HAP-1 (cell line): ENCODE measurements around the gene PPP1R37.

Experiments used
- DNase-seq, 2 experiments: peaks; one replicate each; pipeline ENCODE4 v3.0.0-alpha.2; 2016 to 2020; ENCODE audit warnings: low spot score in 2 of 2
- H3K27me3 ChIP-seq: fragments of 250-450 bp; sonication (Bioruptor Pico); 2 replicates; pipeline ENCODE4 v1.5.1; 2020; ENCODE audit warnings: low read depth, mild to moderate bottlenecking, moderate library complexity
- H3K36me3 ChIP-seq: fragments of 250-450 bp; sonication (Bioruptor Pico); replicated peaks from 2 replicates; pipeline ENCODE4 v1.5.1; 2020; ENCODE audit warnings: mild to moderate bottlenecking
- H3K4me1 ChIP-seq: fragments of 250-450 bp; sonication (Bioruptor Pico); 2 replicates; pipeline ENCODE4 v1.5.1; 2020; ENCODE audit warnings: mild to moderate bottlenecking
- H3K4me3 ChIP-seq: fragments of 250-450 bp; sonication (Bioruptor Pico); 2 replicates; pipeline ENCODE4 v1.5.1; 2020; ENCODE audit warnings: mild to moderate bottlenecking, moderate library complexity
- H3K9me3 ChIP-seq: fragments of 250-450 bp; sonication (Bioruptor Pico); 2 replicates; pipeline ENCODE4 v1.5.1; 2020; ENCODE audit warnings: mild to moderate bottlenecking, moderate library complexity
- in situ Hi-C: fragments of 300-500 bp; cut with MboI; formaldehyde crosslinking; loops from 3 replicates; pipeline ENCODE4 v1.14.3; 2020; ENCODE audit warnings: low sequenced_read_pairs, inconsistent platforms, mixed read lengths

PPP1R37 gene

GRCh38 chr19:45137179-45137761 lies 44.3 kb downstream of the PPP1R37 start:
- H3K36me3 ChIP-seq = peaks cover 8% of the 10 kb centered on the region
- no peak overlapping the region for H3K4me3 ChIP-seq
- H3K27me3 ChIP-seq = no peaks in the 10 kb centered on the region
- DNase-seq = no peak
- H3K9me3 ChIP-seq = no peaks in the 10 kb centered on the region
- H3K4me1 ChIP-seq = no peaks in the 10 kb centered on the region
- in situ Hi-C loops = no loop called here

DNA sequence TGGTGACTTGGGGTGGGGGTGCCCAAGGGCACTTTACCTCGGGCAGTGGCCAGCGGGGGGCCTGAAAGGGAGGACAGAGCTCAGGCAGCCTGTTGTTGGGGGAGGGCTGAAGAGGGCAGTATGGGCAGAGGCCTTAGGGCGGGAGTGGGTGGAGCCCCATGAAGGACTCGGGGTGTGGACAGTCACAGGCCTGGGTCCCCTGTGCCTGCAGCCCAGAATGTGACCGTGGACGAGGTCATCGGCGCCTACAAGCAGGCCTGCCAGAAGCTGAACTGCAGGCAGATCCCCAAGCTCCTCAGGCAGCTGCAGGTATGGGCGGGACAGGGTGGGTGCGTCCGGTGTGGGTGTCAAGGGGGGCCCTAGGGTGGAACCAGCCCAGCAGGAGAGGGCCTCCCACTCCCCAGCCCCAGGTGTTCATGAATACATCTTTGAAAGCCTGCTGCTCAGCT lies 45.3 kb downstream of the PPP1R37 start:
- no peak for DNase-seq
- no peaks in the 10 kb centered on the region for H3K4me1 ChIP-seq
- in situ Hi-C loops = no loop called here
- no peak overlapping the region for H3K4me3 ChIP-seq
- H3K9me3 ChIP-seq = no peaks in the 10 kb centered on the region
- H3K36me3 ChIP-seq = peaks cover 10% of the 10 kb centered on the region
- H3K27me3 ChIP-seq = no peaks in the 10 kb centered on the region

- in situ Hi-C loops = no loop called here
- peaks cover 10% of the 10 kb centered on the region for H3K36me3 ChIP-seq
- no peak for DNase-seq
Measured at GRCh38 chr19:45139286-45140143, 46.5 kb downstream of the PPP1R37 start.

GRCh38 chr19:45140144-45140503 lies 47.1 kb downstream of the PPP1R37 start:
- no peak for DNase-seq
- in situ Hi-C loops = no loop called here

More at GRCh38 chr19:45139286-45140143, 46.5 kb downstream of the PPP1R37 start:
- Histone ChIP-seq H3K9me3 (no peaks in the 10 kb centered on the region), H3K4me1 (no peaks in the 10 kb centered on the region), H3K4me3 (no peak overlapping the region), H3K27me3 (no peaks in the 10 kb centered on the region)

DNA sequence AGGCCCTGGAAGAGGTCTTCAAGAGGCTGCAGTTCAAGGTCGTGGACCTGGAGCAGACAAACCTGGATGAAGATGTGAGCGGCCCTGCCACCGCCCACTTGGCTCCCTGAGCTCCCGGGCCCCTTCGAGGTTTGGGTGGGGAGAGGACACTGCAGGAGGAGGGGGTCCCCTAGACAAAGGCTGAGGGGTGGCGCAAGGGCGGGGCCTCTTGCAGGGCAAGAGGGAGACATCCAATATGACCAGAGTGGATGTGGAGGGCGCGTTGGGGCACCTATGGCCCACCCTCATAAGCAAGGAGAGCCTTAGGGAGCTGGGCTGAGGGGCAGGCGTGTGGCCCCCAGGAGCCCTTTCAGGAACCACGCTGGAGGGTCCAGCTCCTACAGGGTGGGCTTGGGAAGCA lies 47.6 kb downstream of the PPP1R37 start:
- Histone ChIP-seq H3K4me1 (no peaks in the 10 kb centered on the region), H3K9me3 (no peaks in the 10 kb centered on the region), H3K4me3 (no peak overlapping the region), H3K36me3 (peaks cover 10% of the 10 kb centered on the region), H3K27me3 (no peaks in the 10 kb centered on the region)
- no peak for DNase-seq
- in situ Hi-C loops = no loop called here

More at GRCh38 chr19:45140144-45140503, 47.1 kb downstream of the PPP1R37 start:
- Histone ChIP-seq H3K4me1 (no peaks in the 10 kb centered on the region), H3K27me3 (no peaks in the 10 kb centered on the region), H3K9me3 (no peaks in the 10 kb centered on the region), H3K36me3 (peaks cover 10% of the 10 kb centered on the region), H3K4me3 (no peak overlapping the region)

- no peaks in the 10 kb centered on the region for H3K9me3 ChIP-seq
- in situ Hi-C loops = no loop called here
- H3K36me3 ChIP-seq = peaks cover 10% of the 10 kb centered on the region
- DNase-seq = no peak
- no peaks in the 10 kb centered on the region for H3K27me3 ChIP-seq
- no peak overlapping the region for H3K4me3 ChIP-seq
- H3K4me1 ChIP-seq = no peaks in the 10 kb centered on the region
Measured at GRCh38 chr19:45141203-45141900, 48.4 kb downstream of the PPP1R37 start.

GRCh38 chr19:45142016-45142725 lies 49.2 kb downstream of the PPP1R37 start:
- Histone ChIP-seq H3K4me3 (no peak overlapping the region), H3K4me1 (no peaks in the 10 kb centered on the region), H3K36me3 (peaks cover 10% of the 10 kb centered on the region), H3K9me3 (no peaks in the 10 kb centered on the region), H3K27me3 (no peaks in the 10 kb centered on the region)
- in situ Hi-C loops = no loop called here
- no peak for DNase-seq

DNA sequence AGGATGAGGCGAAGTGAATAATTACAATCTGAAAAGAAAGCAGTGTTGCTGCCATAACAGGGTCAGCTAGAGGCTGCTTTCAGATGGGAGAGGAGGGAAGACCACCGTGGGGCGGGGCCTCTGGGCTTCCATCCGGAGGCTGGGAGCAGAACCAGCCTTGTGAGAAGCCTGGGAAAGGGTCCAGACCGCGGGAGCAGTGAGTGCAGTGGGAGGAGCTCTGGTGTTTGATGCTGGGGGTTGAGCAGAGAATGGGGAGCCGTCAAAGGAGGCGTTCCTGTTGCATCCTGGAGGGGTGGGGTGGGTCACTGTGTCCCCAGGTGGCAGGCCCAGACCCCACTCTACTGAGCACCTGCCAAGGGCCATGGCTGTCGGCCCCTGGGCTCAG lies 49.7 kb downstream of the PPP1R37 start:
- in situ Hi-C loops = no loop called here
- DNase-seq = no peak
- H3K4me1 ChIP-seq = no peaks in the 10 kb centered on the region
- no peak overlapping the region for H3K4me3 ChIP-seq
- no peaks in the 10 kb centered on the region for H3K27me3 ChIP-seq
- H3K9me3 ChIP-seq = no peaks in the 10 kb centered on the region
- peaks cover 10% of the 10 kb centered on the region for H3K36me3 ChIP-seq

GRCh38 chr19:45144431-45145269 lies 51.7 kb downstream of the PPP1R37 start:
- H3K4me1 ChIP-seq = no peaks in the 10 kb centered on the region
- no peak for DNase-seq
- H3K36me3 ChIP-seq = peaks cover 10% of the 10 kb centered on the region
- no peaks in the 10 kb centered on the region for H3K27me3 ChIP-seq
- no peaks in the 10 kb centered on the region for H3K9me3 ChIP-seq
- H3K4me3 ChIP-seq = no peak overlapping the region
- in situ Hi-C loops = no loop called here

DNA sequence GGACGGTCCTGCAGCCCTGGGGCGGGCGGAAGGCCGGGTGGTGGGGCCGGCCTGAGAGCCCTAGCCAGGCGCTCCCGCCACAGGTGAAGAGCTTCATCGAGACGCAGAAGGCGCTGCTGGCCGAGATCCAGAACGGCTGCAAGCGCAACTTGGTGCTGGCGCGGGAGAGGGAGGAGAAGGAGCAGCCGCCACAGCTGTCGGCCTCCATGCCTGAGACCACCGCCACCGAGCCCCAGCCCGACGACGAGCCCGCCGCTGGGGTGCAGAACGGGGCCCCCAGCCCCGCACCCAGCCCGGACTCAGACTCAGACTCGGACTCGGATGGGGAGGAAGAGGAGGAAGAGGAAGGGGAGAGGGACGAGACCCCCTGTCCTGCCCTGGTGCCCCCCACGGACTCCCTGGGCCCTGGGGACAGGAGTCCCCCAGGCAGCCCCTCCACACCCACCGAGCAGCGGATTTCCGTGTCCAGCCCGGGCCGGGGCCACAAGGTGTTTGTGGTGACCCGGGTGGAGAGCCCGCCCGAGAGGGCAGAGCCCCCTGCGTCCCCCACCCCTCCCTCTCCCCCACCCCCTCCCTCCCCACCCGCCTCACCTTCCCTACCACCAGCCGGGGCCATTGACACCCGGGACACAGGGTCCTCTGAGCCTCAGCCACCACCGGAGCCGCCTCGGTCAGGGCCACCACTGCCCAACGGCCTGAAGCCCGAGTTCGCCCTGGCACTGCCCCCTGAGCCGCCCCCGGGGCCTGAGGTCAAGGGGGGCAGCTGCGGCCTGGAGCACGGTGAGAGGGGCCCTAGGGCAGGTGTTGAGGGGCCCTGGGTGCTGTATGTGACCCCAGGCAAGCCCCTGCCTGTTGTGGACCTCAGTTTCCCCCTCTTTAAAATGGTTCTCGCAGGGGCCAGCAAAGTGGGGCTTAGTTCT lies 52.6 kb downstream of the PPP1R37 start:
- H3K36me3 ChIP-seq = peaks cover 10% of the 10 kb centered on the region
- no peaks in the 10 kb centered on the region for H3K9me3 ChIP-seq
- DNase-seq = no peak
- in situ Hi-C loops = no loop called here
- no peaks in the 10 kb centered on the region for H3K4me1 ChIP-seq
- H3K4me3 ChIP-seq = no peak overlapping the region
- no peaks in the 10 kb centered on the region for H3K27me3 ChIP-seq

DNA sequence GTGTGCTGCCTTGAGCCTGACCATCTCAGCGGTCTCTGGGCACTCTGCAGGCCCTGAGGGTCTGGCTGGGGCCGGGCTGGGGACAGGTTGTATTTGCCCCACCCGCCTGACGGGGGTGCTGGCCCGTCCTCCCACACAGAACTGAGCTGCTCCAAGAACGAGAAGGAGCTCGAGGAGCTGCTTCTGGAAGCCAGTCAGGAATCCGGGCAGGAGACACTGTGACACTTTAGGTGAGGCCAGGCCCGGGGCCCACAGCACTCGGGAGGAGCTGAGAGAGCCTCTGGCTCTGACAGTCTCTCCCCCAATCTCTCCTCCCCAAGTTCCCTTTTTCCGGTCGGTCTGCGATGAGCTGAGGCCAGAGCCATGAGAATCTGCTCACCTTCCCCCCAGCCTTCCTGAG lies 53.3 kb downstream of the PPP1R37 start:
- no peaks in the 10 kb centered on the region for H3K4me1 ChIP-seq
- in situ Hi-C loops = no loop called here
- no peak for DNase-seq
- H3K4me3 ChIP-seq = no peak overlapping the region
- H3K27me3 ChIP-seq = no peaks in the 10 kb centered on the region
- H3K36me3 ChIP-seq = peaks cover 9% of the 10 kb centered on the region
- H3K9me3 ChIP-seq = no peaks in the 10 kb centered on the region

DNA sequence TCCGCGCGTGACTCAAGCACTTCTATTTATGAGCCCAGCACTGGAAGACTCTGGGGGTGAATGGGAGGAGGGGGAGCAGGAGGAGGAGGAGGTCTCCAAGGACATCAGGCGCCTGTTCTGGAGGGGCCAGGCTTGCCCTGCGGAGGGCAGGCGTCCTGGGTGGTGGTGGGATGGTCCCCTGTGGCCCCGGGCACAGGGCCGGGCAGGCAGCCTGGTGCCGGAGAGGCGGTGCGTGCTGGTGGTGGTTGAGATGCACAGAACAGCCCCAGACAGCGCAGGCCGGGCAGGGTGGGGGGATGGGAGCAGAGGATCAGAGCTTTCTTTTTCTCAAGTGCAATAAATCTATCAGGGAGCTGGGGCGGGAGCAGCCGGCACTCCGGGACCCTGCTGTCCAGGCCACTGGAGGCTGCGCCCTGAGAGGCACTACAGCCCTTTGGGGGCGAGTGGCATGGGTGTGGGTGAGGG lies 53.8 kb downstream of the PPP1R37 start:
- Histone ChIP-seq H3K4me3 (no peak overlapping the region), H3K27me3 (no peaks in the 10 kb centered on the region), H3K9me3 (no peaks in the 10 kb centered on the region), H3K4me1 (no peaks in the 10 kb centered on the region), H3K36me3 (peaks cover 4% of the 10 kb centered on the region)
- DNase-seq = no peak
- in situ Hi-C loops = no loop called here
